HFF-Myc (cell line): ENCODE results near the gene GUCD1.

Experiments used
- DNase-seq: peaks from one replicate; pipeline ENCODE4 v3.0.0-alpha.2; 2011; ENCODE audit warnings: low read depth; ENCODE audit errors: extremely low read depth
- H3K4me3 ChIP-seq: replicated peaks from 2 replicates; pipeline ENCODE4 v1.5.1; 2011; ENCODE audit warnings: low read depth, mild to moderate bottlenecking, control low read depth, low read length
- CTCF ChIP-seq: IDR thresholded peaks from 2 replicates; pipeline ENCODE4 v1.5.1; 2012; ENCODE audit warnings: mild to moderate bottlenecking, low read depth, low read length, control low read depth; ENCODE audit errors: missing control alignments

The GUCD1 gene

GRCh38 chr22:24496234-24496633 is 58.7 kb downstream of the GUCD1 start:
- TF ChIP-seq CTCF = no peak
- no peak overlapping the region for H3K4me3 ChIP-seq

GRCh38 chr22:24495365-24495675 is 59.6 kb downstream of the GUCD1 start:
- TF ChIP-seq CTCF = no peak
- H3K4me3 ChIP-seq = no peak overlapping the region
- no peak for DNase-seq

More at GRCh38 chr22:24496234-24496633, 58.7 kb downstream of the GUCD1 start:
- DNase-seq = no peak

DNA sequence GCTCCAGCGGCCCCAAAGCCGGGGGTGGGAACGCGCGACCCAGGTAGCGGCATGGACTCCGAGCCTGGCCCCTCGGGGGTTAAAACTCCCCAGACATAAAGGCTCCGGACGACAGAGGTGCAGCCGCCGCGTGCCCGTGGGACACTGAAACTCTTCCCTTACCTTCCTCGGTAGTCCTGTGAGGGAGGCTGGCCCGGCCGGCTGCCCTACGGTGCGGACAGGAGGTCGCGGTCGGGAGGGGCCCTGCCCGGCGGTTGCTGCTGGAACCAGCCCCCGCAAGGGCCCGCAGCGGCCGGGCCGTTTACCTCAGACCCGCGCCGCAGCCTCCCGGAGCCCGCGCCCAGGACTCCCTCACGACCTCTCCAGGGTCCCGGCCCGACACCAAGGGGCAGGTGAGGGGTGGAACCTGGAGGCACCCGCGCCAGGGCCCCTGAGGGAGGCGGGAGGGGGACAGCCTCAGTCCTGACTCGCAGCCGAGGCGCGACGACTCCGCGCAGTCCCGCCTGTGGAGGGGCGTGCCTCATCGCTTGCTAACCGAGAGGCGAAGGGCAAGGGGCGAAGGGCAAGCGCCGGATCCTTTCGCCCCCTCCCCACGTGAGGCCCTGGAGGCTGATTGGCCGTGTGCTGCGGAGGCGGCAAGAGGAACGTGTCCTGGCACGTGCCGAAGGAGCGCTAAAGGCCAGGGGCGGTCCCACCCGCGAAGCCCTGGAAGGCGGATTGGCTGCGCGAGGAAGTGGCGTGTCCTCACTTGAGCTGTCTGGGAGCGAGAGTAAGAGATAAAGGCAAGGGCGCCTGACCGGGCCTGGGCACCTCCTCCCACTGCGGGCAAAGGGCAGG is 60.2 kb downstream of the GUCD1 start, which contains the start of gene UPB1:
Gene UPB1 (plus strand): TSS at position 805 of the 837 bp plus-strand sequence. CDS start 72 bp downstream, outside the sequence.
- no peak for TF ChIP-seq CTCF
- no peak for DNase-seq
- H3K4me3 ChIP-seq = peak within 1 kb of the TSS; percentile 17

GRCh38 chr22:24494167-24494527 is 60.8 kb downstream of the GUCD1 start:
- no peak for TF ChIP-seq CTCF
- DNase-seq = no peak
- peak overlapping the region; percentile 17 for H3K4me3 ChIP-seq

- TF ChIP-seq CTCF = no peak
- H3K4me3 ChIP-seq = no peak overlapping the region
- no peak for DNase-seq
These were observed 62.5 kb downstream of the GUCD1 start for GRCh38 chr22:24492391-24492790.
